Muscle layer of duodenum (tissue), 2 donors: Measurements from ENCODE around the gene DGLUCY.

Experiments used
- H3K27ac ChIP-seq: one replicate; pipeline ENCODE4 v1.7.0; 2013; ENCODE audit warnings: mild to moderate bottlenecking, low read length
- H3K27me3 ChIP-seq: one replicate; pipeline ENCODE4 v1.7.0; 2013; ENCODE audit warnings: low read depth, mild to moderate bottlenecking, control low read depth, low read length
- H3K36me3 ChIP-seq, 2 donors: one replicate each; pipeline ENCODE4 v1.7.0; 2013; ENCODE audit warnings: low read length in 2 of 2, control low read depth in 1 of 2, mild to moderate bottlenecking in 1 of 2; ENCODE audit not compliant: insufficient read depth in 2 of 2, control insufficient read depth in 1 of 2
- H3K4me1 ChIP-seq, 2 donors: one replicate each; pipeline ENCODE4 v1.7.0; 2013; ENCODE audit warnings: low read length in 2 of 2, mild to moderate bottlenecking in 2 of 2, control low read depth in 1 of 2, moderate library complexity in 1 of 2; ENCODE audit not compliant: insufficient read depth in 2 of 2, control insufficient read depth in 1 of 2
- H3K4me3 ChIP-seq, 2 donors: one replicate each; pipeline ENCODE4 v1.7.0; 2013; ENCODE audit warnings: low read length in 2 of 2, low read depth in 1 of 2, mild to moderate bottlenecking in 1 of 2
- H3K9me3 ChIP-seq, 2 donors: one replicate each; pipeline ENCODE4 v1.7.0; 2013; ENCODE audit warnings: low read length in 2 of 2, control low read depth in 1 of 2, mild to moderate bottlenecking in 1 of 2; ENCODE audit not compliant: control insufficient read depth in 1 of 2
- donor health status: healthy.

DGLUCY gene

DNA sequence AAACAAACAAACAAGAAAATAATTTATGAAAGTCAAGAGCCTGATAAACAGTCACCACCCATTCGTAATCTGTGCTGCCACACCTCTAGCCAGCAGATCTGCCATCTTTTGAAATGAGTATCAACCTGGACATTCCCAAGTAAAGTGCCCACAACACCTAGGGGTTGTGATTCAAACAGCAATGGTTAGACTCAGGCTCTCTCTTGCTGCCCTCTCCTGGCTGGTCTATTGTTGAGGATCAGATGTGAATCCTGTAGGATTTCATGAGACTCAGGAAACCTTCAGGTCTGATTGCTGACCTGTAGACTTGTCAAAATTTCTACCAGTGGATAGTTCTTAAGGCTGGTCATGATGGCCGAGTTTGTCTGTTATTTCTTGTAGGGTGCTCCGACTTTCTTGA lies 26.8 kb downstream of the DGLUCY start:
- Histone ChIP-seq H3K4me1 (peaks cover 0 to 11% of the 10 kb centered on the region in 2 donors), H3K4me3 (no peak overlapping the region), H3K36me3 (peaks cover 6 to 8% of the 10 kb centered on the region in 2 donors), H3K27ac (no peak overlapping the region), H3K27me3 (no peaks in the 10 kb centered on the region), H3K9me3 (no peaks in the 10 kb centered on the region)

DNA sequence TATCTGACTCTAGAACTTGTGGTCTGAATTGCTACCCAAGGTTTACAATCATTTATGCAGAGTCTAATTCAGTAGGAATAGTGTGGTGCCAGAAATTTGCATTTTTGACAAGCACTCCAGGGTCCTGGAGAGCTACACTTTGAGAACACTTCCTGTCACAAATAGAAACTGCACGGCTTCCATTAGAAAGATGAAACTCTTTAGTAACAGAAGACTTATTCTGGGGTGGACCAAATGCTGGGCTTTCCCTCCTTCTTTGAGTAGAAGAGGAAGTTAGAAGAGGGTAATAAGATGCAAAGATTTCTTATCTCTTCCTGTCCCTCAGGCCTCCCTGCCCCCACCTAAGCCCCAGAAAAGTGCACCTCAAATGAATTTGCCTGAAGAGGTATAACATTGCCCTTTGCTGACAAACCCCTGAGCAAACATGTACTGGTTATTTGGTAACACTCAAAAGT lies 28.4 kb downstream of the DGLUCY start:
- H3K36me3 ChIP-seq: peaks cover 11 to 13% of the 10 kb centered on the region in 2 donors
- H3K9me3 ChIP-seq: no peaks in the 10 kb centered on the region
- H3K27me3 ChIP-seq: no peaks in the 10 kb centered on the region
- H3K27ac ChIP-seq: no peak overlapping the region
- peaks cover 4 to 25% of the 10 kb centered on the region in 2 donors for H3K4me1 ChIP-seq
- no peak overlapping the region for H3K4me3 ChIP-seq

DNA sequence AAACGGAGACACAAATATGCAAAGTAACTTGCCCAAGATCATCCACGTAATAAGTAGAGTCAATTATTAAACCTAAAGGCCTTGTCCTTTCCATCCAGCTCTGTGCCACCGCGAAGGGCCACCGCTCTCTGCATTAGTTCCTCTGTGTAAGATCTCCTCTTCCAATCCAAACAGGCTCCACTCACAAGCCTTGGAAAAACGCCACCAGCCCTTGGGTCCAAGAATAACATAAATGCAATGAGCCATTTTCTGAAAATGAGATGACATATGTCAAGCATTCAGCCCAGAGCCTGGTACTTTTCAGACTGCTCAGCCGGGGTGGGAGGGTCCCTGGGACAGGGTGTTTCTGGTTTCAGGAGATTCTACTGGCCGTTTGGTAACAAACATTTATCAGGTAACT lies 30.0 kb downstream of the DGLUCY start:
- Histone ChIP-seq H3K4me1 (peaks cover 6 to 25% of the 10 kb centered on the region in 2 donors), H3K36me3 (peaks cover 11 to 19% of the 10 kb centered on the region in 2 donors), H3K9me3 (no peaks in the 10 kb centered on the region), H3K27ac (no peak overlapping the region), H3K4me3 (no peak overlapping the region), H3K27me3 (no peaks in the 10 kb centered on the region)

DNA sequence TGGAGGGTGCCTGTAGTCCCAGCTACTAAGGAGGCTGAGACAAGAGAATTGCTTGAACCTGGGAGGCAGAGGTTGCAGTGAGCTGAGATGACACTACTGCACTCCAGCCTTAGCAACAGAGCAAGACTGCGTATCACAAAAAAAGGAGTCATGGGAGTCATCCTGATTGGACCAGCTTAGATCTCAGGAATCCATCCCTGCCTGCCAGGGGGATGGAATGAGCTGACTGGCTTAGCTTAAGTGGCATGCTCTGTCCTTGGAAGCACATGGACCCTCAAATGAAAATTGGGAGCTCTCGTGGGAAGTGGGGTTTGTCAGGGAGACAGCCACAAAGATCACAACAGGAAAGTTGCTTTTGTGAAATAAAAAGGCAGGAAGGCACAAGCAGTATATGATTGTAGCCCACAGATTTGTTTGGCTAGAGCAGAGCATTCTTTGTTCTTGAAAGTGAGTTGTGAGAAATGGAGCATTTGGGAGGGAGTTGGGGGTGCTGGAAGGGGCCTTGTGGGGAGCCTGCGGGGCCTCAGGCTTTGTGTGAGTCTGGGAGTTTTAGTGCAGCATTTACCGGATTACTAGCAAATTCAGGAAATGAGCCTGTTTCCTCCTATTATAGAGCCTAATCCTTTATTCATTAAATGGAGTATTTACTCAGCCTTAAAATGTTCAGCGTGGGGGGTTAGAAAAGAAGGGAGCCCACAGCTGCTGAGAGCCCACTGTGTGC lies 30.7 kb downstream of the DGLUCY start:
- Histone ChIP-seq H3K9me3 (no peaks in the 10 kb centered on the region), H3K27me3 (no peaks in the 10 kb centered on the region), H3K36me3 (peaks cover 11 to 19% of the 10 kb centered on the region in 2 donors), H3K27ac (no peak overlapping the region), H3K4me3 (no peak overlapping the region), H3K4me1 (peaks cover 10 to 31% of the 10 kb centered on the region in 2 donors)

DNA sequence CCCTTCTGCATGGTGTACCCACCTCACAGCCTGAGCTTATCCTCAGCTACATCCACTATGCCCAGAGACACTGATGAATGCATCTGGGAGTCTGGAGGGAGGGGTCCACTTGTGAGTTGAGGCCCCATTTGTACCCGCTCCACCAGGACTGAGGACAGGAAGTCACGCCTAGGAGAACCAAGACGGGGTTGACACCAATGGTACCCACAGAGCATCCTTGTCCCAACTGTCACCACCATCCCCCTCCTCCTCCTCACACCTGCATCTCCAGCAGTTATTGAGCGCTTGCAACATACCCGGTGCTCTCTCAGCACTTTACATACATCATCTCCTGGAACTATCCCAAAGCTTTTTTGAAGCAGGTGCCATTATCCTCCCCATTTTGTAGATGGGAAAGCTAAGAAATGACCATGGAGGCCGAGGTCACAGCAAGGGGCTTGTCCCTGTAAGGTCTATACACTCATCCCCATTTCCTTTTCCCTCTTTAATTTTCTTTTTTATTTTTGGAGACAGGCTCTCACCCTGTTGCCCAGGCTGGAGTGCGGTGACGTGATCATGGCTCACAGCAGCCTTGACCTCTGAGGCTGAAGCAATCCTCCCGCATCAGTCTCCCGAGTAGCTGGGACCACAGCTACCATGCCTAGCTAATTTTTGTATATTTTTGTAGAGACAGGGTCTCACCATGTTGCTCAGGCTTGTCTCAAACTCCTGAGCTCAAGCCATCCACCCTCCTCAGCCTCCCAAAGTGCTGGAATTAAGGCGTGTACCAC lies 31.7 kb downstream of the DGLUCY start:
- no peaks in the 10 kb centered on the region for H3K27me3 ChIP-seq
- peaks cover 11 to 19% of the 10 kb centered on the region in 2 donors for H3K36me3 ChIP-seq
- peaks cover 10 to 34% of the 10 kb centered on the region in 2 donors for H3K4me1 ChIP-seq
- no peaks in the 10 kb centered on the region for H3K9me3 ChIP-seq
- no peak overlapping the region for H3K27ac ChIP-seq
- no peak overlapping the region for H3K4me3 ChIP-seq

DNA sequence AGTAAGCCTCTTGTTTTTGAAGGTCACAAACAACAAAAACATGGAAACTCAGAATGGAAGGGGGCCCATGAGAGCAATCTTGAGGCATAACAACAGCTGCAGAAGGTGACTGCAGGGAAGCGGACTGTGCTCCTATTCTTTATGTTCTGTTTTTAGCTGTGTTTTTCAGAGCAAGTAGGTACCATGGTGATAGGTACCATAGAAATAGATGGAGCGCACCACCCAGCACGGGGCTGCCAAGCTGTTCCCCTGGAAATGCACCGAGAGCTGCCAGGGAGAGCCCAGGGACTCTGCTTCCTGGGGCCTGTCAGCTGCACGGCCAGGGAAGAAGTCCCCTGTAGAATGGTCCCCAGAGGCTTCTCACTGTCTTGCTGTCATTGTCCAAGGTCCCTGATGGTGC lies 32.8 kb downstream of the DGLUCY start:
- Histone ChIP-seq H3K27ac (peak overlapping the region; percentile 5), H3K27me3 (no peaks in the 10 kb centered on the region), H3K9me3 (no peaks in the 10 kb centered on the region), H3K4me3 (no peak overlapping the region), H3K36me3 (peaks cover 11 to 19% of the 10 kb centered on the region in 2 donors), H3K4me1 (peaks cover 10 to 34% of the 10 kb centered on the region in 2 donors)

DNA sequence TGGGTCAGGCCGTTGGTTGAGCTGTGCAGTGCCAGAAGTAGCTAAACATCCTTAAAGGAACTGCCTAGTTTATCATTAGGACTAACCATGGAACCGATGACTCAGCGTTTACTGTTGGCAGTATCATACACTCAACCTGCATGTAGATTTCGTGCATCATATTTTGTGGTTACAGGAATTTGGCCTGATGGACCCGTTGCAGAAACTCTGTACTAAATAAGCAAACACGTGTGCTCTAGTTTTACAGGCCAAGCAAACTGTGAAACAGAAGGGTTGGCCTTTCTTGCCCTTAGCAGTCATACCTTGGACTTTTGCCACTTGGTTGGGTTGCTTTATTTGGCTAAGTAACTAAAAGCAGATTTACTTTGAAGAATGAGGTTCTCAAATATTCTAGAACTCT lies 35.6 kb downstream of the DGLUCY start:
- peak overlapping the region; percentile 1 for H3K27ac ChIP-seq

DNA sequence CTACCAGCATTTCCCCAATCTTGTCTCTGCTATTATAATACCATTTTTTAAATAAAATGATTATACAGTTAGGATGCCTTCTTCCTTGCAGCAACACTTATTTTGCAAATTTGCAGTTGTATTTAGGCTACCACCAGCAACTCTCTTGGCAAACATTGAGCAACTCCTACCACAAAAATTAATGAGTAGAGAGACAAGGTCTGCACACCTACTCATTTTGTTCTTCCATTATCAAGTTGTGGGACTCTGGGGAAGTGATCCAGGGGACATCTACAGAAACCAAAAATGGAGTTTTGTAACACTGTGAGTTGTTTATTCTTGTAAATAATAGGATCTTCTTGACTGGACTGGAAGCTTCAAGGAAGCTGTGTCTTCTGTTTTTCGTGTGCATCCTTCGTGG lies 38.6 kb downstream of the DGLUCY start:
- Histone ChIP-seq H3K27ac (no peak overlapping the region), H3K4me3 (no peak overlapping the region), H3K4me1 (peaks cover 4 to 24% of the 10 kb centered on the region in 2 donors), H3K36me3 (peaks cover 0 to 4% of the 10 kb centered on the region in 2 donors), H3K9me3 (no peaks in the 10 kb centered on the region), H3K27me3 (no peaks in the 10 kb centered on the region)

More for the DNA sequence above, 35.6 kb downstream of the DGLUCY start:
- Histone ChIP-seq H3K4me1 (peaks cover 10 to 30% of the 10 kb centered on the region in 2 donors), H3K4me3 (no peak overlapping the region), H3K27me3 (no peaks in the 10 kb centered on the region), H3K36me3 (peaks cover 11 to 19% of the 10 kb centered on the region in 2 donors), H3K9me3 (no peaks in the 10 kb centered on the region)

DNA sequence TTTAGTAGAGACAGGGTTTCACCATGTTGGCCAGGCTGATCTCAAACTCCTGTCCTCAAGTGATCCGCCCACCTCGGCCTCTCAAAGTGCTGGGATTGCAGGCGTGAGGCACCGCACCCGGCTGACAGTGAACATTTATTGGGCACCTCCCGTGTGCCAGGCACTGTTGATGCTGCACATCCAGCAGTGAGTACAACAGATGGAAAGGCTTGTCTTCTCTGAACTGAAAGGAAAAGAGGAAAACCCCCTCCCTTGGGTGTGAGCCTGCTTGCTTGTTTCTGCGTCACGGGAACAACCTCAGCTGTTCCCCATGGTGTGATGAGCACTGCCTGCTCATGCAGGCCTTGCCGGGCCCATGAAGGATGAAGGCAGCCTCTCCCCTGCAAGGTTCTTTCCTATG lies 39.5 kb downstream of the DGLUCY start:
- Histone ChIP-seq H3K27ac (no peak overlapping the region), H3K4me1 (peaks cover 4 to 24% of the 10 kb centered on the region in 2 donors)

DNA sequence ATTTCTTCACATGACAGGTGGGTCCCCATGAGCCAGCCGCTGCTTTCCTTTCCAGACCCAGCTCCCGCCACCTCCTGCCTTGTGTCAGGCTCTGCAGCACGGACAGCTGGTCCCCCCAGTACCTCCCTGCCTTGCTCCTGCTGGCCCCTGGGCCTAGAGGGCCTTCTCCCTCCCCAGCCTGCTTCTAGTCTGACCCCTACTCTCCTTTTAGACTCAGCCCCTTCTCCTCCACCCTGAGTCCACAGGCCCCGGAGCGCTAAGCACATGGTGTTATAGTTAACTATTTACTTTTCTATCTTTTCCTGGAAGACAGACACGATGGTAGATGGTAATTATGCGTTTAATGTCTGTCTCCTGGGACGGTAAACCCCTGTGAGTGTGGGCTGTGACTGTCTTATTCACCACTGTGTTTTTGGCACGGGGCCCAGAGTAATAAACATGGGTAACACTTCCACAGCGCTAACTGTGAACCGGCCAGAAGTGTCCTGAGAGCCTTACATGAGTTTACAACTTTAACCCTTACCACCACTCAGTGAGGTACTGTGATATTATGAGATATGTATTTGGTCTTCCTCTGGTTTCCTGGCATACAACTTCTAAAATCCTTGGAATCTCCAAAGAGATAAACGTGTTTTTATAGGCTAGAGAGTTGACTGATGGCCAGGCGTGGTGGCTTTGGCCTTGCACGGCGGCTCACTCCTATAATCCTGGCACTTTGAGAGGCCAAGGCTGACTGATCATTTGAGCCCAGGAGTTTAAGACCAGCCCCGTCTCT lies 41.2 kb downstream of the DGLUCY start:
- Histone ChIP-seq H3K36me3 (peaks cover 9 to 18% of the 10 kb centered on the region in 2 donors), H3K4me1 (peaks cover 0 to 15% of the 10 kb centered on the region in 2 donors), H3K9me3 (no peaks in the 10 kb centered on the region), H3K27me3 (no peaks in the 10 kb centered on the region), H3K27ac (no peak overlapping the region), H3K4me3 (no peak overlapping the region)

More for the DNA sequence above, 39.5 kb downstream of the DGLUCY start:
- Histone ChIP-seq H3K36me3 (peaks cover 0 to 8% of the 10 kb centered on the region in 2 donors), H3K4me3 (no peak overlapping the region), H3K9me3 (no peaks in the 10 kb centered on the region), H3K27me3 (no peaks in the 10 kb centered on the region)

DNA sequence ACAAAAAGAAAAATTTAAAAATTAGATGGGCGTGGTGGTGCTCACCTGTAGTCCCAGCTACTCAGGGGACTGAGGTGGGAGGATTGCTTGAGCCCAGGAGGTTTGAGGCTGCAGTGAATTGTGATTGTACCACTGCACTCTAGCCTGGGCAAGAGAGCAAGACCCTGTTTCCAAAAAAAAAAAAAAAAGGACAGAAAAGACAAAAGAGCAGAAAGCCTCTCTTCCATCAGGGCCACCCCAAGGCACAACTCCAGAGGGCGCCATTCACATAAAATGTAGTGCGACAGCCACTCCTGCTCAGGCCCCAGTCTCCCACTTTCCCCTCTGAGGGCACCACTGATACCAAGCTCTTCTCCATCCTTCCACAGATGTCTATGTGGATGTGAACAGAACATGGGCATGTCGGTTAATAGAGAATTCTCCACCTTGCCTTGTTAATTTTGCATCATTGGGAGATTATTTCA lies 41.8 kb downstream of the DGLUCY start:
- no peak overlapping the region for H3K4me3 ChIP-seq
- H3K36me3 ChIP-seq: peaks cover 16 to 24% of the 10 kb centered on the region in 2 donors
- no peaks in the 10 kb centered on the region for H3K9me3 ChIP-seq
- no peaks in the 10 kb centered on the region for H3K27me3 ChIP-seq
- no peak overlapping the region for H3K27ac ChIP-seq
- peaks cover 0 to 15% of the 10 kb centered on the region in 2 donors for H3K4me1 ChIP-seq
